Liver (tissue), 9 donors: ENCODE data around the gene KCNQ5. TPM values are rescaled to one million over a fixed set of nuclear protein-coding genes. Genes with fewer than 3 reads are reported as not detected.

Experiments
- DNase-seq: peaks from one replicate; pipeline ENCODE4 v3.0.0-alpha.2; 2017; ENCODE audit warnings: low spot score
- H3K27ac ChIP-seq, 2 donors: one replicate each; pipeline ENCODE4 v1.7.0; 2013; ENCODE audit warnings: inconsistent platforms in 2 of 2, low read length in 2 of 2, control low read depth in 1 of 2, low read depth in 1 of 2, mild to moderate bottlenecking in 1 of 2
- H3K27me3 ChIP-seq, 4 donors: one replicate each; pipeline versions ENCODE4 v1.6.1 to v1.7.0; 2013; ENCODE audit warnings: low read length in 3 of 4, inconsistent platforms in 1 of 4, mild to moderate bottlenecking in 1 of 4, moderate library complexity in 1 of 4; ENCODE audit not compliant: control insufficient read depth in 4 of 4, insufficient read depth in 4 of 4
- H3K36me3 ChIP-seq, 4 donors: one replicate each; pipeline versions ENCODE4 v1.6.1 to v1.7.0; 2013; ENCODE audit warnings: low read length in 3 of 4, mild to moderate bottlenecking in 3 of 4, low read depth in 1 of 4, moderate library complexity in 1 of 4; ENCODE audit not compliant: control insufficient read depth in 4 of 4, insufficient read depth in 3 of 4
- H3K4me1 ChIP-seq, 4 donors: one replicate each; pipeline versions ENCODE4 v1.6.1 to v1.7.0; 2013; ENCODE audit warnings: low read length in 3 of 4, mild to moderate bottlenecking in 3 of 4, moderate library complexity in 1 of 4; ENCODE audit not compliant: control insufficient read depth in 4 of 4, insufficient read depth in 4 of 4
- H3K4me3 ChIP-seq, 3 donors: one replicate each; pipeline versions ENCODE4 v1.6.1 to v1.7.0; 2013; ENCODE audit warnings: low read length in 3 of 3, control low read depth in 1 of 3, low read depth in 1 of 3, mild to moderate bottlenecking in 1 of 3
- H3K9ac ChIP-seq, 2 donors: one replicate each; pipeline ENCODE4 v1.7.0; 2013; ENCODE audit warnings: low read length in 2 of 2, mild to moderate bottlenecking in 2 of 2, moderate library complexity in 2 of 2, control low read depth in 1 of 2, low read depth in 1 of 2
- H3K9me3 ChIP-seq, 4 donors: one replicate each; pipeline versions ENCODE4 v1.6.1 to v1.7.0; 2013; ENCODE audit warnings: low read length in 3 of 4; ENCODE audit not compliant: control insufficient read depth in 4 of 4
- EGR1 ChIP-seq, 2 donors: IDR thresholded peaks; 2 replicates each; pipeline ENCODE4 v1.6.1; 2016 to 2018; ENCODE audit warnings: antibody characterized with exemption in 2 of 2, low read depth in 2 of 2
- FOXA1 ChIP-seq: IDR thresholded peaks from 2 replicates; pipeline ENCODE4 v1.6.1; 2016; ENCODE audit warnings: antibody characterized with exemption
- FOXA2 ChIP-seq: IDR thresholded peaks from 2 replicates; pipeline ENCODE4 v1.6.1; 2016; ENCODE audit warnings: antibody characterized with exemption
- GABPA ChIP-seq, 2 donors: IDR thresholded peaks in 1 of 2; conservative IDR thresholded peaks in 1 of 2; 2 replicates each; pipeline ENCODE4 v1.6.1; 2016; ENCODE audit warnings: antibody characterized with exemption in 2 of 2, mild to moderate bottlenecking in 1 of 2, moderate library complexity in 1 of 2
- HNF4A ChIP-seq, 2 donors: conservative IDR thresholded peaks; 2 replicates each; pipeline ENCODE4 v1.6.1; 2016; ENCODE audit warnings: antibody characterized with exemption in 2 of 2, mild to moderate bottlenecking in 2 of 2
- HNF4G ChIP-seq: IDR thresholded peaks from 2 replicates; pipeline ENCODE4 v1.6.1; 2016; ENCODE audit warnings: antibody characterized with exemption
- JUND ChIP-seq, 2 donors: IDR thresholded peaks; 2 replicates each; pipeline ENCODE4 v1.6.1; 2016; ENCODE audit warnings: antibody characterized with exemption in 2 of 2
- RAD21 ChIP-seq, 2 donors: IDR thresholded peaks; 2 replicates each; pipeline ENCODE4 v1.6.1; 2016; ENCODE audit warnings: antibody characterized with exemption in 2 of 2, mild to moderate bottlenecking in 2 of 2
- RXRA ChIP-seq, 2 donors: IDR thresholded peaks; 2 replicates each; pipeline ENCODE4 v1.6.1; 2017 to 2018; ENCODE audit warnings: antibody characterized with exemption in 2 of 2, mild to moderate bottlenecking in 1 of 2
- SP1 ChIP-seq: IDR thresholded peaks from 2 replicates; pipeline ENCODE4 v1.6.1; 2018; ENCODE audit warnings: antibody characterized with exemption, mild to moderate bottlenecking
- TAF1 ChIP-seq: conservative IDR thresholded peaks from 2 replicates; pipeline ENCODE4 v1.6.1; 2016; ENCODE audit warnings: antibody characterized with exemption, mild to moderate bottlenecking
- YY1 ChIP-seq: IDR thresholded peaks from 2 replicates; pipeline ENCODE4 v1.6.1; 2016; ENCODE audit warnings: antibody characterized with exemption, mild to moderate bottlenecking
- WGBS: extraction: QIAGEN DNeasy Blood & Tissue Kit; methylation state at CpG from one replicate; pipeline ENCODE4 v1.1.7; 2013; 5-methylcytosine and 5-hydroxymethylcytosine counted together
- polyA plus RNA-seq, 2 donors: library from polyadenylated mRNA; stranded (reverse) in 1 of 2; unstranded in 1 of 2; fragments of 200-250 nt in 1 of 2; fragments of >200 nt in 1 of 2; fragmentation: Nextera tagmentation in 1 of 2; extraction: Ambion mirVana in 1 of 2; gene quantifications; one replicate each; pipeline versions ENCODE4 v1.2.1 to v1.2.3, GENCODE V29; 2013 to 2015
- total RNA-seq, 2 donors: library from RNA; depleted of rRNA; stranded (reverse); fragments of >200 nt; gene quantifications; one replicate each; pipeline ENCODE4 v1.2.3, GENCODE V29; 2014
- TF ChIP-seq, protein P1 (sequence below): IDR thresholded peaks from 2 replicates; pipeline ENCODE4 v1.6.1; 2016; ENCODE audit warnings: antibody characterized with exemption
- TF ChIP-seq, protein P2 (sequence below): fragments of 150-350 bp; IDR thresholded peaks from 2 replicates; pipeline ENCODE4 v1.5.1; 2017; ENCODE audit warnings: improper control_type of control experiment, low read depth, low read length; ENCODE audit not compliant: missing input control
- TF ChIP-seq, protein P3 (sequence below): IDR thresholded peaks from 2 replicates; pipeline ENCODE4 v1.6.1; 2016; ENCODE audit warnings: antibody characterized with exemption
- TF ChIP-seq, protein P4 (sequence below): IDR thresholded peaks from 2 replicates; pipeline ENCODE4 v1.6.1; 2016; ENCODE audit warnings: antibody characterized with exemption
- donor health status: healthy.
- donor health status: healthy.
- donor health status: healthy.
- donor health status: healthy.
- donor health status: healthy.

KCNQ5 gene
- total and polyA plus RNA-seq, 4 donors, result 0.02 to 1.1 (median 0.15) TPM

DNA sequence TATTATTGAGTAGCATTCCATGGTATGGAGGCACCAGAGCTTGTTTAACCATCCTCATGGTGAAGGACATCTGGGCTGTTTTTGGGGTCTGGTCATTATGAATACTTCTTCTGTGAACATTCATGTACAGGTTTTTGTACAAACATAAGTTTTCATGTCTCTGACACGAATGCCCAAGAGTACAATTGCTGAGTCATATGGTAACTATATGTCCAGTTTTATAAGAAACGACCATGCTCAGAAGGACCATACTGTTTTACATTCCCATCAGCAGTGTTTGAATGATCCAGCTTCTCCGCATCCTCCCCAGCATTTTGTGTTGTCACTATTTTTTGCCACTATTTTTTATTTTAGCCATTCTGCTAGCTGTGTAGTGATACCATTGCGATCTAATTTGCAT lies 414.8 kb downstream of the KCNQ5 start:
- WGBS, result 70% methylated on average over 4 of the region's 4 CpGs
- H3K27ac ChIP-seq, result no peak overlapping the region
- TF ChIP-seq SP1, result no peak
- no peak for TF ChIP-seq GABPA (IDR thresholded peaks at IDR 0.05 in 1 of 2, conservative IDR thresholded peaks at IDR 0.05 in 1 of 2)
- no peak for TF ChIP-seq FOXA2
- no peak for TF ChIP-seq YY1
- TF ChIP-seq FOXA1, result no peak
- TF ChIP-seq, protein P1, sequence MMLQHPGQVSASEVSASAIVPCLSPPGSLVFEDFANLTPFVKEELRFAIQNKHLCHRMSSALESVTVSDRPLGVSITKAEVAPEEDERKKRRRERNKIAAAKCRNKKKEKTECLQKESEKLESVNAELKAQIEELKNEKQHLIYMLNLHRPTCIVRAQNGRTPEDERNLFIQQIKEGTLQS, result no peak
- no peak for TF ChIP-seq HNF4G
- TF ChIP-seq, protein P2, sequence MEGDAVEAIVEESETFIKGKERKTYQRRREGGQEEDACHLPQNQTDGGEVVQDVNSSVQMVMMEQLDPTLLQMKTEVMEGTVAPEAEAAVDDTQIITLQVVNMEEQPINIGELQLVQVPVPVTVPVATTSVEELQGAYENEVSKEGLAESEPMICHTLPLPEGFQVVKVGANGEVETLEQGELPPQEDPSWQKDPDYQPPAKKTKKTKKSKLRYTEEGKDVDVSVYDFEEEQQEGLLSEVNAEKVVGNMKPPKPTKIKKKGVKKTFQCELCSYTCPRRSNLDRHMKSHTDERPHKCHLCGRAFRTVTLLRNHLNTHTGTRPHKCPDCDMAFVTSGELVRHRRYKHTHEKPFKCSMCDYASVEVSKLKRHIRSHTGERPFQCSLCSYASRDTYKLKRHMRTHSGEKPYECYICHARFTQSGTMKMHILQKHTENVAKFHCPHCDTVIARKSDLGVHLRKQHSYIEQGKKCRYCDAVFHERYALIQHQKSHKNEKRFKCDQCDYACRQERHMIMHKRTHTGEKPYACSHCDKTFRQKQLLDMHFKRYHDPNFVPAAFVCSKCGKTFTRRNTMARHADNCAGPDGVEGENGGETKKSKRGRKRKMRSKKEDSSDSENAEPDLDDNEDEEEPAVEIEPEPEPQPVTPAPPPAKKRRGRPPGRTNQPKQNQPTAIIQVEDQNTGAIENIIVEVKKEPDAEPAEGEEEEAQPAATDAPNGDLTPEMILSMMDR, result no peak
- TF ChIP-seq EGR1 (IDR thresholded peaks at IDR 0.05; ENCODE audit: low read depth in 2 of 2), result no peak
- TF ChIP-seq, protein P3, sequence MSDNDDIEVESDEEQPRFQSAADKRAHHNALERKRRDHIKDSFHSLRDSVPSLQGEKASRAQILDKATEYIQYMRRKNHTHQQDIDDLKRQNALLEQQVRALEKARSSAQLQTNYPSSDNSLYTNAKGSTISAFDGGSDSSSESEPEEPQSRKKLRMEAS, result no peak
- no peak for TF ChIP-seq RAD21 (IDR thresholded peaks at IDR 0.05)
- TF ChIP-seq RXRA (IDR thresholded peaks at IDR 0.05), result no peak
- TF ChIP-seq, protein P4, sequence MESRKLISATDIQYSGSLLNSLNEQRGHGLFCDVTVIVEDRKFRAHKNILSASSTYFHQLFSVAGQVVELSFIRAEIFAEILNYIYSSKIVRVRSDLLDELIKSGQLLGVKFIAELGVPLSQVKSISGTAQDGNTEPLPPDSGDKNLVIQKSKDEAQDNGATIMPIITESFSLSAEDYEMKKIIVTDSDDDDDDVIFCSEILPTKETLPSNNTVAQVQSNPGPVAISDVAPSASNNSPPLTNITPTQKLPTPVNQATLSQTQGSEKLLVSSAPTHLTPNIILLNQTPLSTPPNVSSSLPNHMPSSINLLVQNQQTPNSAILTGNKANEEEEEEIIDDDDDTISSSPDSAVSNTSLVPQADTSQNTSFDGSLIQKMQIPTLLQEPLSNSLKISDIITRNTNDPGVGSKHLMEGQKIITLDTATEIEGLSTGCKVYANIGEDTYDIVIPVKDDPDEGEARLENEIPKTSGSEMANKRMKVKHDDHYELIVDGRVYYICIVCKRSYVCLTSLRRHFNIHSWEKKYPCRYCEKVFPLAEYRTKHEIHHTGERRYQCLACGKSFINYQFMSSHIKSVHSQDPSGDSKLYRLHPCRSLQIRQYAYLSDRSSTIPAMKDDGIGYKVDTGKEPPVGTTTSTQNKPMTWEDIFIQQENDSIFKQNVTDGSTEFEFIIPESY, result no peak

DNA sequence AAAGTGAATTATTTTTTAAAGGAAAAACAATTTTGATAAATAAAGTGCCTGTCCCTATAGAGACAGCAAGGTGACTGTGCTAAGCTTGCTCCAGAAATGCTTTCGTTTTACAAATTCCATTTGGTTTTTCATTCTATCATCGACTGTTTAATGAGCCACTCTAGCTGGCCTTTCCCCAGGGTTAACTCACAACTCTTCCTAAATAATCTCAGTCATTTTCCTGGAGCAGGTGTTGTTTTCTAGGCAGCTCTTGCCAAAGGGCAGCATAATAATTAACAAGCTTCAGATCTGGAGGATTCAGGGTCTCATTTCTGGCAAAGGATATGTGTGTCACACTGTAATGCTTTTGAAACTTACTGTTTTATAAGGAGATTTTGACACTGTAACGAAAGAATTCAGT lies 419.2 kb downstream of the KCNQ5 start:
- no peak for DNase-seq
- Histone ChIP-seq H3K4me1 (no peaks in the 10 kb centered on the region), H3K4me3 (no peak overlapping the region), H3K27me3 (no peaks in the 10 kb centered on the region), H3K9ac (no peak overlapping the region), H3K27ac (no peak overlapping the region), H3K36me3 (no peaks in the 10 kb centered on the region), H3K9me3 (peaks cover 0 to 2% (median 0%) of the 10 kb centered on the region in 4 donors)
- WGBS, result 63% methylated on average over 3 of the region's 3 CpGs
- TF ChIP-seq HNF4A (conservative IDR thresholded peaks at IDR 0.05), result no peak
- no peak for TF ChIP-seq TAF1
- no peak for TF ChIP-seq FOXA2
- TF ChIP-seq, protein P3, result no peak
- TF ChIP-seq, protein P1, result no peak
- TF ChIP-seq JUND (IDR thresholded peaks at IDR 0.05), result no peak
- TF ChIP-seq HNF4G, result no peak
- no peak for TF ChIP-seq RAD21 (IDR thresholded peaks at IDR 0.05)
- TF ChIP-seq FOXA1, result no peak
- TF ChIP-seq EGR1 (IDR thresholded peaks at IDR 0.05; ENCODE audit: low read depth in 2 of 2), result no peak
- TF ChIP-seq SP1, result no peak

More for the DNA sequence above, 414.8 kb downstream of the KCNQ5 start:
- Histone ChIP-seq H3K36me3 (no peaks in the 10 kb centered on the region), H3K9me3 (peaks cover 0 to 2% (median 0%) of the 10 kb centered on the region in 4 donors), H3K4me1 (no peaks in the 10 kb centered on the region), H3K9ac (no peak overlapping the region), H3K27me3 (peaks cover 0 to 3% (median 1%) of the 10 kb centered on the region in 4 donors), H3K4me3 (no peak overlapping the region)
- no peak for DNase-seq
